GM18508 (cell line): ENCODE data around the gene GPC1.

Experiments
- ATAC-seq: cut with Tn5 transposase; IDR thresholded peaks from one replicate; pipeline ENCODE4 v1.9.1; 2021; ENCODE audit warnings: moderate number of reproducible peaks; ENCODE audit not compliant: insufficient read depth, unreplicated experiment

GPC1 gene

GRCh38 chr2:240428245-240428644, 7.2 kb upstream of the GPC1 start:
- ATAC-seq, result no peak

GRCh38 chr2:240429341-240429871, 6.1 kb upstream of the GPC1 start:
- no peak for ATAC-seq

- no peak for ATAC-seq
These were observed 5.5 kb upstream of the GPC1 start for GRCh38 chr2:240429872-240430491.

- no peak for ATAC-seq
These were observed 4.9 kb upstream of the GPC1 start for GRCh38 chr2:240430595-240430994.

GRCh38 chr2:240431271-240431660, 4.2 kb upstream of the GPC1 start:
- ATAC-seq, result no peak

GRCh38 chr2:240431661-240432424, 3.6 kb upstream of the GPC1 start:
- ATAC-seq, result no peak

GRCh38 chr2:240432430-240432819, 3.0 kb upstream of the GPC1 start:
- no peak for ATAC-seq

- ATAC-seq, result no peak
These were observed 2.4 kb upstream of the GPC1 start for GRCh38 chr2:240432820-240433801.

GRCh38 chr2:240433973-240434727, 1.3 kb upstream of the GPC1 start:
- no peak for ATAC-seq

GRCh38 chr2:240434728-240435456, 571 bp upstream of the GPC1 start:
- ATAC-seq, result no peak

GRCh38 chr2:240435948-240436682, 652 bp downstream of the GPC1 start:
- ATAC-seq, result no peak

GRCh38 chr2:240436683-240437550, 1.5 kb downstream of the GPC1 start:
- no peak for ATAC-seq

- no peak for ATAC-seq
These were observed 2.0 kb downstream of the GPC1 start for GRCh38 chr2:240437551-240437860.

- no peak for ATAC-seq
These were observed 2.7 kb downstream of the GPC1 start for GRCh38 chr2:240437861-240438809.

- no peak for ATAC-seq
These were observed 3.6 kb downstream of the GPC1 start for GRCh38 chr2:240438810-240439697.

GRCh38 chr2:240439698-240440151, 4.3 kb downstream of the GPC1 start:
- no peak for ATAC-seq
